DND-41 (cell line): Measurements from ENCODE around the gene PEAK3.

ENCODE experiments used
- EZH2 ChIP-seq: IDR thresholded peaks from 3 replicates; pipeline ENCODE4 v1.6.1; 2012; ENCODE audit warnings: borderline replicate concordance, low read depth, mild to moderate bottlenecking, moderate library complexity, low read length, inconsistent platforms; ENCODE audit not compliant: severe bottlenecking
- TF ChIP-seq, protein P1 (sequence below): IDR thresholded peaks from 2 replicates; pipeline ENCODE4 v1.5.1; 2012; ENCODE audit warnings: borderline replicate concordance, low read length, moderate library complexity, mild to moderate bottlenecking; ENCODE audit not compliant: poor library complexity, severe bottlenecking; ENCODE audit errors: extremely low read depth

DNA sequence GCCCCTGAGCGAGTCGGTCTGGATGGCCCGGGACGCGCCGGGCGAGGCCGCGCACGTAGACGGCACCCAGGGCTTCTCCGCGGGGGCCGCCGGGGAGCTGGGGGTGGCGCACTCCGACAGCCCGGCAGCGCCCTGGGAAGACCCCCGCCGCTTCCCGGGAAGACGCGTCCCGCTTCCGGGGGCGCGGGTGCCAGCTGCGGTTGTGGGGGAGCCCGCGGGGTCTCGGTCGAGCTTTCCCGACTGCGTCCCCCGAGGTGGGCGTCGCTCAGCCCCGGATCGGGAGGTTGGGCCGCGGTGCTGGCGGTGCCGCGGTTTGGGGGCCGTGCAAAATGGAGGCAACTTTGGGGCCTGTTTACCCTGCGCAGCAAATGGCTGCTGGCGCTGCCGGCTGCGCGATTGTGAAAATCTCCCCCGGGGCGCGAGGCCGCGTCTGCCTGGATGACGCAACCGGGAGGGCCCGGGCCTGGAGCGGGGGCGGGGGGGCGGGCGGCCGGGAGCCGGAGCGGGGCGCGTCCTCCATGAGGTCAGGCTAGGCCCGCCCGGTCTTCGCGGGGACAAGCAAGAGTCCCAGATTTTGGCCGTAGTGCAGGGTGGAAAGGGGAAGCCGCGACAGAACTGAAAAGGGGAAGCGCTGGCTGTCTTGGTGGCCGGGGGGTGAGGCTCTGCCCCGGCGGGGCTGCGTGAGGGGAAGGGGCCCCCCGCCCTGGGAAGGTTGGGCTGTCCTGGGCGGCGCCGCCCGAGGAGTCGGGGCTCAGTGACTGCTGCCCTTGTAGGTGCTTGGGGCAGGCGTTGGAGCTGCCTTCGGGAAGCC is 11.3 kb downstream of the PEAK3 start:
- TF ChIP-seq, protein P1, sequence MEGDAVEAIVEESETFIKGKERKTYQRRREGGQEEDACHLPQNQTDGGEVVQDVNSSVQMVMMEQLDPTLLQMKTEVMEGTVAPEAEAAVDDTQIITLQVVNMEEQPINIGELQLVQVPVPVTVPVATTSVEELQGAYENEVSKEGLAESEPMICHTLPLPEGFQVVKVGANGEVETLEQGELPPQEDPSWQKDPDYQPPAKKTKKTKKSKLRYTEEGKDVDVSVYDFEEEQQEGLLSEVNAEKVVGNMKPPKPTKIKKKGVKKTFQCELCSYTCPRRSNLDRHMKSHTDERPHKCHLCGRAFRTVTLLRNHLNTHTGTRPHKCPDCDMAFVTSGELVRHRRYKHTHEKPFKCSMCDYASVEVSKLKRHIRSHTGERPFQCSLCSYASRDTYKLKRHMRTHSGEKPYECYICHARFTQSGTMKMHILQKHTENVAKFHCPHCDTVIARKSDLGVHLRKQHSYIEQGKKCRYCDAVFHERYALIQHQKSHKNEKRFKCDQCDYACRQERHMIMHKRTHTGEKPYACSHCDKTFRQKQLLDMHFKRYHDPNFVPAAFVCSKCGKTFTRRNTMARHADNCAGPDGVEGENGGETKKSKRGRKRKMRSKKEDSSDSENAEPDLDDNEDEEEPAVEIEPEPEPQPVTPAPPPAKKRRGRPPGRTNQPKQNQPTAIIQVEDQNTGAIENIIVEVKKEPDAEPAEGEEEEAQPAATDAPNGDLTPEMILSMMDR = no peak
- no peak for TF ChIP-seq EZH2
